Thymus (tissue), 11 donors: ENCODE results near the gene SALL3. TPM values are rescaled to one million over a fixed set of nuclear protein-coding genes. Genes with fewer than 3 reads are reported as not detected.

ENCODE experiments used
- DNase-seq, 9 donors: peaks; one replicate each; pipeline ENCODE4 v3.0.0-alpha.2; 2013; ENCODE audit warnings: low spot score in 9 of 9, low read depth in 6 of 9, missing footprints in 1 of 9
- H3K27ac ChIP-seq, 2 donors: one replicate each; pipeline ENCODE4 v1.5.1; 2013; ENCODE audit warnings: control low read depth in 1 of 2, low read depth in 1 of 2, low read length in 1 of 2, mild to moderate bottlenecking in 1 of 2, moderate library complexity in 1 of 2
- H3K27me3 ChIP-seq, 2 donors: one replicate each; pipeline ENCODE4 v1.5.1; 2013; ENCODE audit warnings: low read length in 1 of 2; ENCODE audit not compliant: control insufficient read depth in 2 of 2, insufficient read depth in 1 of 2
- H3K36me3 ChIP-seq, 2 donors: one replicate each; pipeline ENCODE4 v1.5.1; 2013; ENCODE audit warnings: low read length in 1 of 2, mild to moderate bottlenecking in 1 of 2, moderate library complexity in 1 of 2; ENCODE audit not compliant: control insufficient read depth in 2 of 2, insufficient read depth in 2 of 2
- H3K4me1 ChIP-seq, 2 donors: one replicate each; pipeline ENCODE4 v1.5.1; 2013; ENCODE audit warnings: low read length in 2 of 2; ENCODE audit not compliant: control insufficient read depth in 2 of 2, insufficient read depth in 2 of 2
- H3K4me3 ChIP-seq, 2 donors: one replicate each; pipeline ENCODE4 v1.5.1; 2013; ENCODE audit warnings: low read length in 2 of 2, control low read depth in 1 of 2, mild to moderate bottlenecking in 1 of 2
- H3K9me3 ChIP-seq, 2 donors: one replicate each; pipeline ENCODE4 v1.5.1; 2013; ENCODE audit warnings: low read length in 1 of 2, mild to moderate bottlenecking in 1 of 2; ENCODE audit not compliant: control insufficient read depth in 2 of 2, insufficient read depth in 1 of 2
- WGBS: extraction: QIAGEN DNeasy Blood & Tissue Kit; methylation state at CpG from one replicate; pipeline ENCODE4 v1.1.7; 2013; 5-methylcytosine and 5-hydroxymethylcytosine counted together
- polyA plus RNA-seq: library from polyadenylated mRNA; stranded (reverse); fragments of 200-250 nt; gene quantifications from one replicate; pipeline ENCODE4 v1.2.3, GENCODE V29; 2013
- total RNA-seq: library from RNA; stranded (reverse); fragments of 120-200 nt; gene quantifications from one replicate; pipeline ENCODE4 v1.2.4, GENCODE V29; 2013
- donor health status: healthy.

Gene SALL3
- total and polyA plus RNA-seq, 2 donors: under 0.01 to 0.02 TPM

DNA sequence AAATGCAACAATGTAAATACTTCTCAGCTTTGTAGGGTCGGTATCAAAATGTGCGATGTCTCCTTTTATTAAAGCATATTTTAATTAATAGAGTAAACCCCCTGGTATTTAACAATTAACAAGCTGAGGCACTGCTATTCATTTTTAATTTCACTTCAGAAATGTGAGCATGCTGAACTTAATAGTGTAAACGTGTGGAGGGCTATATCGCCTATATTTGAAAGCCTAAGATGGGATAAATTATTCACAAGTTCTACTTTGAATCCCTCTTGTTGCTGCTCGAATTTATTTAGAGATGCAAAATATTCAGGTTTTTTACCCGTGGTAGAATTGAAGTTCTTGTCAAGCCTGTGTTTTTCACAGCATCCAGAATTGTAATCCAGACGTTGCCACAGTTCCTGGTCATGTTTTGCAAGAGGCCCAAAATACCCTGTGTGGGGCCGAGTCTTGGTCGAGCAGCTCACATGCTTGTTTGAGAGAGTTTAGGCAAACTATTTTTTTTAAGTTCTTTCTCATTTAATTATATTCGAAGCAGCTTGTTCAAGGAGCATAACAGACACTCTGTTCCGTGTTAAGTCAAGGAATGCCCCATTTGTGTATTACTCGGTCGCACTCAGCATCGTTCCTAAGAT lies 2.5 kb downstream of the SALL3 start:
- Histone ChIP-seq H3K27ac (no peak overlapping the region), H3K4me1 (no peaks in the 10 kb centered on the region), H3K9me3 (peaks cover 0 to 3% of the 10 kb centered on the region in 2 donors), H3K27me3 (peaks cover 71 to 93% of the 10 kb centered on the region in 2 donors), H3K36me3 (no peaks in the 10 kb centered on the region), H3K4me3 (no peak overlapping the region)
- WGBS: 8% methylated on average over 14 of the region's 14 CpGs
- DNase-seq: no peak

DNA sequence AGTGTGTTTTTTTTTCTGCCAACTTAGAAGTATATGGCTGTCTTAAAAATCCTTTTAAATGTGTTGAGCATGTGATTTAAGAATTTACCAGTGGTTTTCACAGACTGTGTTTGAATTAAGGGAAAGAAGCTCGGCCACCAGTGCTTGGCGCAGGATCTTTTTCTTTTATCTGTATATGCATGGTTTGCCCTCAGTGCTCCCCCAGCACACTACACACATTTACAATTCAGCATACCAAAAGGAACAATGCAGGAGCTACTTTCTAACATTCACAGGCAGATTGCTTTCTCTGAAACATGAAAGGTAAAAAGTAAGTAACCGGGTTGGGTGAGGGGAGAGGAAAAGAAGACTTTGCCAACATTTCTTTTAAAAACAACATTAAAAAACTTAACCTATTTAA lies 3.9 kb downstream of the SALL3 start:
- H3K27me3 ChIP-seq: peaks cover 66 to 88% of the 10 kb centered on the region in 2 donors
- DNase-seq: no peak
- no peaks in the 10 kb centered on the region for H3K36me3 ChIP-seq
- no peaks in the 10 kb centered on the region for H3K4me1 ChIP-seq
- 70% methylated on average over 3 of the region's 3 CpGs for WGBS
- H3K27ac ChIP-seq: no peak overlapping the region
- H3K9me3 ChIP-seq: peaks cover 0 to 3% of the 10 kb centered on the region in 2 donors
- no peak overlapping the region for H3K4me3 ChIP-seq

DNA sequence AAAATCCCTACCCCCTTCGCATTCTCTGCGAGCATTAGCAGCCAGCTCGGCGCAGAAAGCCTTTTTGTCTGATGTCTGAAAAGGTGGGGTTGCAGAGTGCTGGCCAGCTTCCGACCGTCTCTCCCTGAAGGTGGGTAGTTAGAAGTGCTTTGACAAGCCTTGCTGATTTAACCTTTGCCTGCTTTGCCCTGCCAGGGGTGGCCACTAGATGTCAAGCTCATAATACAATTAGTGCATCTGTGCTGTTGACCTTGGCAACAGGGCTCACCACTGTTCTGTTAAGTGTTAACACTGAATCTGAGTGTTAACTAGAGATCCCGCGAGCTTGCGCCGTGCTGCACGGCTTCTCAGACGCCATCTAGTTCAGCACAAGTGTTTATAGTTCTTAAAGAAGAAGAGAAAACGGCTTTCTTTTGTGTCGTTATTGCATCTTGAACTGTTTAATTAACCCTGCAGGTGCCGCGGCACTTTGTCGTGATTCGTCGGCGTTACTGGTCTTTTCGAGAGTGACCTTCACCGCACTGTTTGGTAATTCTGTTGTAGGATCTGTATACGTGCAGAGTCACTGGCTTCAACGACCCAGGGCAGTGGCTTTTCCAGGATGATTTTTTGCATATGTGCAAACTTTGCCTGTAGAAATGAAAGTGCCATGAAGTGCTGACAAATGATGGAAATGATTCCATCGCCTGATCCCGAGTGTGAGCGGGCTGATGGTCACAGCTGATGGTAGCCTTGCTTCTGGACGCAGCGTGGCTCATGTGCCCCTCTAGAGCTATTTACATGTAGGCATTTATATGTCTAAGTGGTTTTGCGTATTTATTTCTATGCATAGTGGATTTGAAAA lies 5.5 kb downstream of the SALL3 start:
- no peak overlapping the region for H3K4me3 ChIP-seq
- no peak overlapping the region for H3K27ac ChIP-seq
- no peaks in the 10 kb centered on the region for H3K36me3 ChIP-seq
- peaks cover 0 to 3% of the 10 kb centered on the region in 2 donors for H3K9me3 ChIP-seq
- no peaks in the 10 kb centered on the region for H3K4me1 ChIP-seq
- 29% methylated on average over 30 of the region's 30 CpGs for WGBS
- no peak for DNase-seq
- peaks cover 54 to 84% of the 10 kb centered on the region in 2 donors for H3K27me3 ChIP-seq

DNA sequence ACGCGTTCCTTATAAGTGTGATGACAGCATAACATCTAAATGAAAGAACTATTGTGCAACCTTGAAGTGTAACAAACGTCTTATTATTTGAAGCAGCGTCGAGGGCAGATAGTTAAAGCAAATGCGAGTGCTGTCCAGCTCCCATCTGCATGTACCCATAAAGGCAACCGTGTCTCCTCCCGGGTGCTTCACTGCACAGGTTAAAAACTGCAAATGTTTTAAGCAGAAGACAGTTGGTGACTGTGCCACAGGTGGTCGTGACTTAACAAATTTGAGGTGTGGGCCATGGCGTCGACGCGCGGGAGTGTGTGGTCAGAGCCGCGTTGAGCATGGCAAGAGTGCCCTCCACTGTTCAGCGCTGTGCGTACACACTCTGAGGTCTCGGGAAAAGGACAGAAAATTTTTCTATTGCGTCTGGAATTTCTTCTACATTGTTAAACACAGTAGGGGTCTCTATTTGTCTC lies 6.4 kb downstream of the SALL3 start:
- Histone ChIP-seq H3K4me1 (no peaks in the 10 kb centered on the region), H3K9me3 (peaks cover 0 to 3% of the 10 kb centered on the region in 2 donors), H3K27me3 (peaks cover 46 to 75% of the 10 kb centered on the region in 2 donors), H3K27ac (no peak overlapping the region), H3K4me3 (no peak overlapping the region), H3K36me3 (no peaks in the 10 kb centered on the region)
- DNase-seq: peak in 1 of 9 donors; percentile 10
- WGBS: 12% methylated on average over 20 of the region's 20 CpGs

DNA sequence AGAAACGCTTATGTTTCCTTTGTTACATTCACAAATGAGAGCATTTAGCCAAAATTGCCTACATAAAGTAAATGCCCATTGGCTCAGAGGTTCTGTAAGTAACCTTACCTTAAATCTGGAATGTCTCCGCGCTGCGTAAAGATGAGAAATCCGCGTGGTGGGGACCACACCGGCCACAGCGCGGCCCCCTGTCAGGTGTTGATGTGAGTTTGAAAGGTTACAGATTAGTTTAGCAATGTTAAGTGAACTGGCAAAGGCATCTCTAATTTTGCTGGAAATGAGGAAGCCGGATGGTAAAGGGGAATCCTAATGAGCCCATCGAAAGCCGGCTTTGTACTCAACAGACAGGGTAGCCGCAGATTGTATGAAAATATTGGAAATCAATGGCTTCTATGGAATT lies 11.8 kb downstream of the SALL3 start:
- Histone ChIP-seq H3K27ac (no peak overlapping the region), H3K27me3 (peaks cover 16 to 21% of the 10 kb centered on the region in 2 donors), H3K4me3 (no peak overlapping the region), H3K9me3 (peaks cover 7% of the 10 kb centered on the region in 2 donors), H3K36me3 (no peaks in the 10 kb centered on the region), H3K4me1 (no peaks in the 10 kb centered on the region)
- no peak for DNase-seq
- 83% methylated on average over 13 of the region's 13 CpGs for WGBS

DNA sequence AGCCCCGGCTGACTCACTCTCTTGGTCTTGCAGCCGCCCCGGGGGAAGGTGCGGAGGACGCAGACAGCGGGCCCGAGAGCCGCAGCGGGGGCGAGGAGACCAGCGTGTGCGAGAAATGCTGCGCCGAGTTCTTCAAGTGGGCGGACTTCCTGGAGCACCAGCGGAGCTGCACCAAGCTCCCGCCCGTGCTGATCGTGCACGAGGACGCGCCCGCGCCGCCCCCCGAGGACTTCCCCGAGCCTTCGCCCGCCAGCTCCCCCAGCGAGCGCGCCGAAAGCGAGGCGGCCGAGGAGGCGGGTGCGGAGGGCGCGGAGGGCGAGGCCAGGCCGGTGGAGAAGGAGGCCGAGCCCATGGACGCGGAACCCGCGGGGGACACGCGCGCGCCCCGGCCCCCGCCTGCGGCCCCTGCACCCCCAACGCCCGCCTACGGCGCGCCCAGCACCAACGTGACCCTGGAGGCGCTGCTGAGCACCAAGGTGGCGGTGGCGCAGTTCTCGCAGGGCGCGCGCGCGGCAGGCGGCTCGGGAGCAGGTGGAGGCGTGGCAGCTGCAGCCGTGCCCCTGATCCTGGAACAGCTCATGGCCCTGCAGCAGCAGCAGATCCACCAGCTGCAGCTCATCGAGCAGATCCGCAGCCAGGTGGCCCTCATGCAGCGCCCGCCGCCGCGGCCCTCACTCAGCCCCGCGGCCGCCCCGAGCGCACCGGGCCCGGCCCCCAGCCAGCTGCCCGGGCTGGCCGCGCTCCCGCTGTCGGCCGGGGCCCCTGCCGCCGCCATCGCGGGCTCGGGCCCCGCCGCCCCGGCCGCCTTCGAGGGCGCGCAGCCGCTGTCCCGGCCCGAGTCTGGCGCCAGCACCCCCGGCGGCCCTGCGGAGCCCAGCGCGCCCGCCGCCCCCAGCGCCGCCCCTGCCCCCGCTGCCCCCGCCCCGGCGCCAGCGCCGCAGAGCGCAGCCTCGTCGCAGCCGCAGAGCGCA lies 12.7 kb downstream of the SALL3 start:
- WGBS: 97% methylated on average over 129 of the region's 129 CpGs
- Histone ChIP-seq H3K4me1 (no peaks in the 10 kb centered on the region), H3K36me3 (no peaks in the 10 kb centered on the region), H3K4me3 (no peak overlapping the region), H3K27me3 (peaks cover 12% of the 10 kb centered on the region in 2 donors), H3K9me3 (peaks cover 7% of the 10 kb centered on the region in 2 donors), H3K27ac (no peak overlapping the region)
- DNase-seq: no peak

DNA sequence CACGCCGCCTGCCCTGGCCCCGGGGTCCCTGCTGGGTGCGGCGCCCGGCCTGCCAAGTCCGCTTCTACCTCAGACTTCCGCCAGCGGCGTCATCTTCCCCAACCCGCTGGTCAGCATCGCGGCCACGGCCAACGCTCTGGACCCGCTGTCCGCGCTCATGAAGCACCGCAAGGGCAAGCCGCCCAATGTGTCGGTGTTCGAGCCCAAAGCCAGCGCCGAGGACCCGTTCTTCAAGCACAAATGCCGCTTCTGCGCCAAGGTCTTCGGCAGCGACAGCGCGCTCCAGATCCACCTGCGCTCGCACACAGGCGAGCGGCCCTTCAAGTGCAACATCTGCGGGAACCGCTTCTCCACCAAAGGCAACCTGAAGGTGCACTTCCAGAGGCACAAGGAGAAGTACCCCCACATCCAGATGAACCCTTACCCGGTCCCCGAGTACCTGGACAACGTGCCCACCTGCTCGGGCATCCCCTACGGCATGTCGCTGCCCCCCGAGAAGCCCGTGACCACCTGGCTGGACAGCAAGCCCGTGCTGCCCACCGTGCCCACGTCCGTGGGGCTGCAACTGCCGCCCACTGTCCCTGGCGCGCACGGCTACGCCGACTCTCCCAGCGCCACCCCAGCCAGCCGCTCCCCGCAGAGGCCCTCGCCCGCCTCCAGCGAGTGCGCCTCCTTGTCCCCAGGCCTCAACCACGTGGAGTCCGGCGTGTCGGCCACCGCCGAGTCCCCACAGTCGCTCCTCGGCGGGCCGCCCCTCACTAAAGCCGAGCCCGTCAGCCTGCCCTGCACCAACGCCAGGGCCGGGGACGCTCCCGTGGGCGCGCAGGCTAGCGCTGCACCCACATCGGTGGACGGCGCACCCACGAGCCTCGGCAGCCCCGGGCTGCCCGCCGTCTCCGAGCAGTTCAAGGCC lies 13.7 kb downstream of the SALL3 start:
- DNase-seq: no peak
- Histone ChIP-seq H3K4me3 (no peak overlapping the region), H3K9me3 (peaks cover 7% of the 10 kb centered on the region in 2 donors), H3K27me3 (peaks cover 7 to 8% of the 10 kb centered on the region in 2 donors), H3K4me1 (no peaks in the 10 kb centered on the region), H3K36me3 (no peaks in the 10 kb centered on the region), H3K27ac (no peak overlapping the region)
- WGBS: 98% methylated on average over 90 of the region's 90 CpGs

DNA sequence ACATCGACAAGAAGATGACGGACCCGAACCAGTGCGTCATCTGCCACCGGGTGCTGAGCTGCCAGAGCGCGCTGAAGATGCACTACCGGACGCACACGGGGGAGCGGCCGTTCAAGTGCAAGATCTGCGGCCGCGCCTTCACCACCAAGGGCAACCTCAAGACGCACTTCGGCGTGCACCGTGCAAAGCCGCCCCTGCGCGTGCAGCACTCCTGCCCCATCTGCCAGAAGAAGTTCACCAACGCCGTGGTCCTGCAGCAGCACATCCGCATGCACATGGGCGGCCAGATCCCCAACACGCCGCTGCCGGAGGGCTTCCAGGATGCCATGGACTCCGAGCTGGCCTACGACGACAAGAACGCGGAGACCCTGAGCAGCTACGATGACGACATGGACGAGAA lies 14.4 kb downstream of the SALL3 start:
- H3K27me3 ChIP-seq: peaks cover 2 to 4% of the 10 kb centered on the region in 2 donors
- H3K36me3 ChIP-seq: no peaks in the 10 kb centered on the region
- H3K9me3 ChIP-seq: peaks cover 7% of the 10 kb centered on the region in 2 donors
- 98% methylated on average over 37 of the region's 37 CpGs for WGBS
- no peaks in the 10 kb centered on the region for H3K4me1 ChIP-seq
- DNase-seq: no peak
- H3K27ac ChIP-seq: no peak overlapping the region
- H3K4me3 ChIP-seq: no peak overlapping the region
